HCT116 (cell line): Measurements from ENCODE around the gene LRRN3. TPM values are rescaled to one million over a fixed set of nuclear protein-coding genes. Genes with fewer than 3 reads are reported as not detected.

Experiments
- ATAC-seq: fragments of 200-7000 bp; cut with Tn5 transposase; 2 replicates; pipeline ENCODE4 v1.9.1; 2020; ENCODE audit warnings: mild to moderate bottlenecking, moderate library complexity
- BruUV-seq: library from RNA; stranded (reverse); fragments of 400-500 nt; replicated peaks from 2 replicates; lab custom pipeline; 2021; lab: Mats Ljungman, UMichigan
- CTCF ChIA-PET: fragments of 300-600 bp; sonication (Branson Sonifier 250); formaldehyde crosslinking; loops from one replicate; lab custom pipeline; 2021; ENCODE audit warnings: antibody characterized with exemption; lab: Charles Lee
- POLR2A ChIA-PET: fragments of 300-600, 350-600 bp; sonication (Branson Sonifier 250); formaldehyde crosslinking; loops from one replicate; lab custom pipeline; 2021; ENCODE audit warnings: antibody characterized with exemption; lab: Charles Lee
- RAD21 ChIA-PET, 2 experiments: fragments of 300-600 bp; sonication (Branson Sonifier 250); formaldehyde crosslinking; loops; one replicate each; lab custom pipeline; 2023; ENCODE audit warnings: low total read pairs in 2 of 2; ENCODE audit not compliant: uncharacterized antibody in 2 of 2, unreplicated experiment in 2 of 2, low non-redundant PET in 1 of 2; lab: Charles Lee
- DNase-seq: peaks from one replicate; pipeline ENCODE4 v3.0.0-alpha.2; 2010; ENCODE audit warnings: low read depth, low spot score
- H2AFZ ChIP-seq: fragments of 200-600 bp; shearing (Covaris generic), sonication (generic); 2 replicates; pipeline ENCODE4 v1.6.1; 2017; ENCODE audit warnings: low read depth, mixed run types, mixed read lengths, antibody characterized with exemption, low read length; ENCODE audit not compliant: poor library complexity, severe bottlenecking
- H3K27ac ChIP-seq: 2 replicates; pipeline ENCODE4 v1.5.1; 2012; ENCODE audit warnings: low read depth, low read length
- H3K27me3 ChIP-seq: fragments of 200-600 bp; sonication (generic); 2 replicates; pipeline ENCODE4 v1.6.1; 2016; ENCODE audit warnings: mixed run types, low read length, mixed read lengths; ENCODE audit not compliant: insufficient read depth
- H3K36me3 ChIP-seq, 2 experiments: fragments of 200-500 bp in 1 of 2; fragments of 200-600 bp in 1 of 2; sonication (Bioruptor generic) in 1 of 2; sonication (generic) in 1 of 2; 2 replicates each; pipeline versions ENCODE4 v1.5.1 to v1.6.1; 2014 to 2016; ENCODE audit warnings: low read length in 2 of 2, inconsistent platforms in 1 of 2, mixed read lengths in 1 of 2, mixed run types in 1 of 2; ENCODE audit not compliant: insufficient read depth in 2 of 2, control insufficient read depth in 1 of 2
- H3K4me1 ChIP-seq, 2 experiments: fragments of 200-600 bp in 1 of 2; sonication (generic) in 1 of 2; 2 replicates each; pipeline versions ENCODE4 v1.5.1 to v1.6.1; 2012 to 2017; ENCODE audit warnings: low read length in 2 of 2, inconsistent platforms in 1 of 2, mild to moderate bottlenecking in 1 of 2, mixed read lengths in 1 of 2, mixed run types in 1 of 2, moderate library complexity in 1 of 2; ENCODE audit not compliant: insufficient read depth in 2 of 2, control insufficient read depth in 1 of 2
- H3K4me2 ChIP-seq: fragments of 200-600 bp; sonication (generic); 2 replicates; pipeline ENCODE4 v1.6.1; 2017; ENCODE audit warnings: mixed run types, low read length, mixed read lengths
- H3K4me3 ChIP-seq, 2 experiments: fragments of 200-600 bp in 1 of 2; sonication (generic) in 1 of 2; replicated peaks in 1 of 2; 2 replicates each; pipeline ENCODE4 v1.5.1; 2011 to 2016; ENCODE audit warnings: low read length in 2 of 2, control low read depth in 1 of 2, low read depth in 1 of 2, mild to moderate bottlenecking in 1 of 2, mixed read lengths in 1 of 2, mixed run types in 1 of 2
- H3K79me2 ChIP-seq: fragments of 200-600 bp; sonication (generic); 2 replicates; pipeline ENCODE4 v1.6.1; 2017; ENCODE audit warnings: mild to moderate bottlenecking, mixed run types, low read length, moderate library complexity, mixed read lengths; ENCODE audit not compliant: insufficient read depth
- H3K9ac ChIP-seq: fragments of 200-600 bp; sonication (generic); 2 replicates; pipeline ENCODE4 v1.6.1; 2016; ENCODE audit warnings: low read length, mixed read lengths
- H3K9me2 ChIP-seq: fragments of 200-600 bp; sonication (generic), shearing (Covaris generic); 2 replicates; pipeline ENCODE4 v1.6.1; 2017; ENCODE audit warnings: mixed run types, mild to moderate bottlenecking, moderate library complexity; ENCODE audit not compliant: insufficient read depth
- H3K9me3 ChIP-seq, 2 experiments: fragments of 200-500 bp in 1 of 2; fragments of 200-600 bp in 1 of 2; sonication (Bioruptor generic) in 1 of 2; sonication (generic) in 1 of 2; 2 replicates each; pipeline ENCODE4 v1.6.1; 2014 to 2017; ENCODE audit warnings: low read length in 2 of 2, mixed read lengths in 2 of 2, inconsistent platforms in 1 of 2, low read depth in 1 of 2, mild to moderate bottlenecking in 1 of 2, mixed run types in 1 of 2, moderate library complexity in 1 of 2; ENCODE audit not compliant: control insufficient read depth in 1 of 2, insufficient read depth in 1 of 2
- H4K20me1 ChIP-seq: fragments of 200-600 bp; sonication (generic), shearing (Covaris generic); 2 replicates; pipeline ENCODE4 v1.6.1; 2017; ENCODE audit warnings: mixed run types, mild to moderate bottlenecking, moderate library complexity; ENCODE audit not compliant: insufficient read depth
- CBX3 ChIP-seq: IDR thresholded peaks from 2 replicates; pipeline ENCODE4 v1.6.1; 2012; ENCODE audit warnings: low read depth
- CEBPB ChIP-seq: IDR thresholded peaks from 2 replicates; pipeline ENCODE4 v1.6.1; 2012; ENCODE audit warnings: low read depth
- CTCF ChIP-seq, 3 experiments: fragments of 200-600 bp in 1 of 3; sonication (generic) in 1 of 3; IDR thresholded peaks in 2 of 3; conservative IDR thresholded peaks in 1 of 3; 2 replicates each; pipeline ENCODE4 v1.5.1; 2012 to 2017; ENCODE audit warnings: low read depth in 2 of 3, low read length in 2 of 3, antibody characterized with exemption in 1 of 3, borderline replicate concordance in 1 of 3, control low read depth in 1 of 3, mild to moderate bottlenecking in 1 of 3, mixed read lengths in 1 of 3, mixed run types in 1 of 3, moderate library complexity in 1 of 3; ENCODE audit not compliant: insufficient read depth in 1 of 3
- EGR1 ChIP-seq: IDR thresholded peaks from 2 replicates; pipeline ENCODE4 v1.6.1; 2012; ENCODE audit warnings: low read depth
- ELF1 ChIP-seq: IDR thresholded peaks from 2 replicates; pipeline ENCODE4 v1.6.1; 2012; ENCODE audit warnings: low read depth, borderline replicate concordance
- EZH2 ChIP-seq: fragments of 200-600 bp; sonication (generic); IDR thresholded peaks from 2 replicates; pipeline ENCODE4 v1.6.1; 2017; ENCODE audit warnings: antibody characterized with exemption, mixed run types
- JUND ChIP-seq: IDR thresholded peaks from 2 replicates; pipeline ENCODE4 v1.6.1; 2012
- MAX ChIP-seq: IDR thresholded peaks from 2 replicates; pipeline ENCODE4 v1.6.1; 2012
- POLR2A ChIP-seq: IDR thresholded peaks from 2 replicates; pipeline ENCODE4 v1.7.0; 2011; ENCODE audit warnings: borderline replicate concordance; ENCODE audit not compliant: insufficient read depth, insufficient read length; ENCODE audit errors: extremely low read depth
- SIN3A ChIP-seq: IDR thresholded peaks from 2 replicates; pipeline ENCODE4 v1.6.1; 2012; ENCODE audit warnings: low read depth
- SP1 ChIP-seq: IDR thresholded peaks from 2 replicates; pipeline ENCODE4 v1.6.1; 2012; ENCODE audit warnings: low read depth
- TCF7L2 ChIP-seq: IDR thresholded peaks from 2 replicates; pipeline ENCODE4 v1.7.0; 2011; ENCODE audit warnings: borderline replicate concordance, inconsistent platforms; ENCODE audit not compliant: insufficient read depth, insufficient read length; ENCODE audit errors: extremely low read depth
- YY1 ChIP-seq: IDR thresholded peaks from 2 replicates; pipeline ENCODE4 v1.6.1; 2011; ENCODE audit warnings: low read length, low read depth, moderate library complexity, mild to moderate bottlenecking; ENCODE audit not compliant: insufficient replicate concordance; ENCODE audit errors: extremely low read depth
- ZFX ChIP-seq: fragments of 450-650 bp; IDR thresholded peaks from 2 replicates; pipeline ENCODE4 v1.6.1; 2017
- intact Hi-C: fragments of 100-400 bp; cut with micrococcal nuclease; formaldehyde crosslinking; loops from 2 replicates; pipeline ENCODE4 v1.10.0; 2022
- total RNA-seq: library from RNA; stranded (reverse); gene quantifications from one replicate; pipeline ENCODE4 v1.2.1, GENCODE V29; 2021; ENCODE audit not compliant: unreplicated experiment
- TF ChIP-seq, protein P1 (sequence below): IDR thresholded peaks from 2 replicates; pipeline ENCODE4 v1.6.1; 2012
- TF ChIP-seq, protein P2 (sequence below): IDR thresholded peaks from 2 replicates; pipeline ENCODE4 v1.6.1; 2011; ENCODE audit warnings: mild to moderate bottlenecking, low read length, moderate library complexity; ENCODE audit not compliant: insufficient replicate concordance; ENCODE audit errors: extremely low read depth
- TF ChIP-seq, protein P3 (sequence below): IDR thresholded peaks from 2 replicates; pipeline ENCODE4 v1.6.1; 2012; ENCODE audit warnings: low read depth

LRRN3 gene
- total RNA-seq, 1 experiment from 2014 or later, result 0.07 TPM

GRCh38 chr7:111150709-111151108, 59.8 kb downstream of the LRRN3 start:
- ATAC-seq (no peak), DNase-seq (no peak)
- H4K20me1 ChIP-seq, result no peaks in the 10 kb centered on the region
- POLR2A ChIA-PET, result no interaction called here
- H3K4me1 ChIP-seq, result no peaks in the 10 kb centered on the region
- H3K27me3 ChIP-seq, result no peaks in the 10 kb centered on the region
- no peak overlapping the region for H3K27ac ChIP-seq
- no peak overlapping the region for H3K4me3 ChIP-seq
- no peak overlapping the region for H3K4me2 ChIP-seq
- RAD21 ChIA-PET, result no interaction called here
- CTCF ChIA-PET, result no interaction called here
- no peaks in the 10 kb centered on the region for H3K9me3 ChIP-seq
- H3K36me3 ChIP-seq, result no peaks in the 10 kb centered on the region
- no TSS peak for BruUV-seq
- H2AFZ ChIP-seq, result no peak overlapping the region
- TF ChIP-seq EZH2 (no peak), ZFX (no peak), TCF7L2 (no peak), JUND (no peak), CTCF (IDR thresholded peaks at IDR 0.05 in 2 of 3, conservative IDR thresholded peaks at IDR 0.05 in 1 of 3; ENCODE audit: borderline replicate concordance in 1 of 3, insufficient read depth in 1 of 3, low read depth in 2 of 3, low read length in 2 of 3) (no peak), CEBPB (no peak), CBX3 (no peak), MAX (no peak), SP1 (no peak), POLR2A (no peak), ELF1 (no peak), EGR1 (no peak), YY1 (no peak), SIN3A (no peak)
- TF ChIP-seq, protein P1, sequence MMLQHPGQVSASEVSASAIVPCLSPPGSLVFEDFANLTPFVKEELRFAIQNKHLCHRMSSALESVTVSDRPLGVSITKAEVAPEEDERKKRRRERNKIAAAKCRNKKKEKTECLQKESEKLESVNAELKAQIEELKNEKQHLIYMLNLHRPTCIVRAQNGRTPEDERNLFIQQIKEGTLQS, result no peak
- TF ChIP-seq, protein P2, sequence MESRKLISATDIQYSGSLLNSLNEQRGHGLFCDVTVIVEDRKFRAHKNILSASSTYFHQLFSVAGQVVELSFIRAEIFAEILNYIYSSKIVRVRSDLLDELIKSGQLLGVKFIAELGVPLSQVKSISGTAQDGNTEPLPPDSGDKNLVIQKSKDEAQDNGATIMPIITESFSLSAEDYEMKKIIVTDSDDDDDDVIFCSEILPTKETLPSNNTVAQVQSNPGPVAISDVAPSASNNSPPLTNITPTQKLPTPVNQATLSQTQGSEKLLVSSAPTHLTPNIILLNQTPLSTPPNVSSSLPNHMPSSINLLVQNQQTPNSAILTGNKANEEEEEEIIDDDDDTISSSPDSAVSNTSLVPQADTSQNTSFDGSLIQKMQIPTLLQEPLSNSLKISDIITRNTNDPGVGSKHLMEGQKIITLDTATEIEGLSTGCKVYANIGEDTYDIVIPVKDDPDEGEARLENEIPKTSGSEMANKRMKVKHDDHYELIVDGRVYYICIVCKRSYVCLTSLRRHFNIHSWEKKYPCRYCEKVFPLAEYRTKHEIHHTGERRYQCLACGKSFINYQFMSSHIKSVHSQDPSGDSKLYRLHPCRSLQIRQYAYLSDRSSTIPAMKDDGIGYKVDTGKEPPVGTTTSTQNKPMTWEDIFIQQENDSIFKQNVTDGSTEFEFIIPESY, result no peak
- TF ChIP-seq, protein P3, sequence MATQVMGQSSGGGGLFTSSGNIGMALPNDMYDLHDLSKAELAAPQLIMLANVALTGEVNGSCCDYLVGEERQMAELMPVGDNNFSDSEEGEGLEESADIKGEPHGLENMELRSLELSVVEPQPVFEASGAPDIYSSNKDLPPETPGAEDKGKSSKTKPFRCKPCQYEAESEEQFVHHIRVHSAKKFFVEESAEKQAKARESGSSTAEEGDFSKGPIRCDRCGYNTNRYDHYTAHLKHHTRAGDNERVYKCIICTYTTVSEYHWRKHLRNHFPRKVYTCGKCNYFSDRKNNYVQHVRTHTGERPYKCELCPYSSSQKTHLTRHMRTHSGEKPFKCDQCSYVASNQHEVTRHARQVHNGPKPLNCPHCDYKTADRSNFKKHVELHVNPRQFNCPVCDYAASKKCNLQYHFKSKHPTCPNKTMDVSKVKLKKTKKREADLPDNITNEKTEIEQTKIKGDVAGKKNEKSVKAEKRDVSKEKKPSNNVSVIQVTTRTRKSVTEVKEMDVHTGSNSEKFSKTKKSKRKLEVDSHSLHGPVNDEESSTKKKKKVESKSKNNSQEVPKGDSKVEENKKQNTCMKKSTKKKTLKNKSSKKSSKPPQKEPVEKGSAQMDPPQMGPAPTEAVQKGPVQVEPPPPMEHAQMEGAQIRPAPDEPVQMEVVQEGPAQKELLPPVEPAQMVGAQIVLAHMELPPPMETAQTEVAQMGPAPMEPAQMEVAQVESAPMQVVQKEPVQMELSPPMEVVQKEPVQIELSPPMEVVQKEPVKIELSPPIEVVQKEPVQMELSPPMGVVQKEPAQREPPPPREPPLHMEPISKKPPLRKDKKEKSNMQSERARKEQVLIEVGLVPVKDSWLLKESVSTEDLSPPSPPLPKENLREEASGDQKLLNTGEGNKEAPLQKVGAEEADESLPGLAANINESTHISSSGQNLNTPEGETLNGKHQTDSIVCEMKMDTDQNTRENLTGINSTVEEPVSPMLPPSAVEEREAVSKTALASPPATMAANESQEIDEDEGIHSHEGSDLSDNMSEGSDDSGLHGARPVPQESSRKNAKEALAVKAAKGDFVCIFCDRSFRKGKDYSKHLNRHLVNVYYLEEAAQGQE, result no peak
- no peaks in the 10 kb centered on the region for H3K9me2 ChIP-seq
- intact Hi-C loops, result no loop called here
- no peak overlapping the region for H3K9ac ChIP-seq
- no peaks in the 10 kb centered on the region for H3K79me2 ChIP-seq
